GM12878 (cell line): Measurements from ENCODE around the gene LLPH. TPM values are rescaled to one million over a fixed set of nuclear protein-coding genes. Genes with fewer than 3 reads are reported as not detected.

Experiments
- ATAC-seq: fragments of 200-7000 bp; cut with Tn5 transposase; 3 replicates; pipeline ENCODE4 v1.9.1; 2020; ENCODE audit warnings: mild to moderate bottlenecking, moderate library complexity
- BruUV-seq: library from RNA; stranded (reverse); fragments of 400-500 nt; replicated peaks from 2 replicates; lab custom pipeline; 2021; lab: Mats Ljungman, UMichigan
- CTCF ChIA-PET: fragments of 300-600 bp; sonication (Branson Sonifier 250); formaldehyde crosslinking; extraction: SDS; loops from one replicate; lab custom pipeline; 2021; ENCODE audit warnings: inconsistent platforms; lab: Yijun Ruan, JAX
- POLR2A ChIA-PET: fragments of 350-600 bp; formaldehyde crosslinking; extraction: SDS; loops from one replicate; lab custom pipeline; 2021; ENCODE audit warnings: inconsistent platforms; lab: Charles Lee
- RAD21 ChIA-PET: fragments of 300-600 bp; sonication (Branson Sonifier 250); formaldehyde crosslinking; loops from one replicate; lab custom pipeline; 2023; ENCODE audit warnings: antibody characterized with exemption; ENCODE audit not compliant: unreplicated experiment; lab: Charles Lee
- SMC1A ChIA-PET: fragments of 300-600 bp; sonication (Branson Sonifier 250); formaldehyde crosslinking; loops from one replicate; lab custom pipeline; 2023; ENCODE audit not compliant: unreplicated experiment, uncharacterized antibody; lab: Charles Lee
- DNase-seq: peaks from one replicate; pipeline ENCODE4 v3.0.0-alpha.2; 2011; ENCODE audit warnings: low read depth, low spot score
- FAIRE-seq: peaks from 3 replicates; lab custom pipeline; 2011; peaks lifted over from hg19 to GRCh38; lab: Jason Lieb, UNC
- H2AFZ ChIP-seq: 2 replicates; pipeline ENCODE4 v1.6.0; 2011; ENCODE audit warnings: low read depth, low read length, control low read depth; ENCODE audit not compliant: control insufficient read depth
- H3K27ac ChIP-seq: 2 replicates; pipeline ENCODE4 v1.5.1; 2011; ENCODE audit warnings: control low read depth; ENCODE audit not compliant: control insufficient read depth, insufficient read depth
- H3K27me3 ChIP-seq, 2 experiments: replicated peaks in 1 of 2; 2 replicates each; pipeline versions ENCODE4 v1.6.0 to v1.6.1; 2011; ENCODE audit warnings: low read length in 1 of 2; ENCODE audit not compliant: control insufficient read depth in 2 of 2, insufficient read depth in 2 of 2
- H3K36me3 ChIP-seq, 2 experiments: 2 replicates each; pipeline ENCODE4 v1.5.1; 2011; ENCODE audit warnings: low read length in 1 of 2; ENCODE audit not compliant: control insufficient read depth in 2 of 2, insufficient read depth in 2 of 2
- H3K4me1 ChIP-seq: 2 replicates; pipeline ENCODE4 v1.6.1; 2011; ENCODE audit warnings: mild to moderate bottlenecking, low read length, moderate library complexity, mixed read lengths; ENCODE audit not compliant: control insufficient read depth, insufficient read depth
- H3K4me2 ChIP-seq: 2 replicates; pipeline ENCODE4 v1.6.0; 2011; ENCODE audit warnings: control low read depth; ENCODE audit not compliant: control insufficient read depth, insufficient read depth
- H3K4me3 ChIP-seq: fragments of 200-600 bp; sonication (generic); 2 replicates; pipeline ENCODE4 v1.5.1; 2016
- H3K79me2 ChIP-seq: 2 replicates; pipeline ENCODE4 v1.6.0; 2011; ENCODE audit warnings: low read length; ENCODE audit not compliant: control insufficient read depth, insufficient read depth
- H3K9ac ChIP-seq: 2 replicates; pipeline ENCODE4 v1.8.0; 2011; ENCODE audit warnings: low read length, control low read depth, mixed read lengths; ENCODE audit not compliant: control insufficient read depth, insufficient read depth
- H3K9me3 ChIP-seq: replicated peaks from 3 replicates; pipeline ENCODE4 v1.5.1; 2011; ENCODE audit warnings: mild to moderate bottlenecking, low read length; ENCODE audit not compliant: control insufficient read depth, insufficient read depth
- H4K20me1 ChIP-seq: 2 replicates; pipeline ENCODE4 v1.6.0; 2011; ENCODE audit not compliant: control insufficient read depth, insufficient read depth
- ATF3 ChIP-seq: IDR thresholded peaks from 2 replicates; pipeline ENCODE4 v1.6.1; 2011; ENCODE audit warnings: low read depth, mild to moderate bottlenecking, low read length, moderate library complexity, borderline replicate concordance; ENCODE audit errors: extremely low read depth
- BACH1 ChIP-seq: fragments of 450-650 bp; IDR thresholded peaks from 2 replicates; pipeline ENCODE4 v1.6.1; 2017; ENCODE audit warnings: mild to moderate bottlenecking, borderline replicate concordance
- KLF5 ChIP-seq: fragments of 450-650 bp; IDR thresholded peaks from 2 replicates; pipeline ENCODE4 v1.6.1; 2014; ENCODE audit warnings: mild to moderate bottlenecking; ENCODE audit not compliant: partially characterized antibody
- NR2C2 ChIP-seq: IDR thresholded peaks from 2 replicates; pipeline ENCODE4 v1.6.1; 2011; ENCODE audit warnings: borderline replicate concordance, low read depth; ENCODE audit not compliant: control insufficient read depth, insufficient read length
- RUNX3 ChIP-seq: IDR thresholded peaks from 2 replicates; pipeline ENCODE4 v1.6.1; 2012; ENCODE audit warnings: low read length, inconsistent platforms
- SMAD5 ChIP-seq: IDR thresholded peaks from 2 replicates; pipeline ENCODE4 v1.6.1; 2016; ENCODE audit warnings: antibody characterized with exemption, low read depth
- TCF3 ChIP-seq: IDR thresholded peaks from 2 replicates; pipeline ENCODE4 v1.6.1; 2012; ENCODE audit warnings: low read depth, mild to moderate bottlenecking, low read length, borderline replicate concordance; ENCODE audit not compliant: insufficient read depth
- ZNF217 ChIP-seq: fragments of 450-650 bp; IDR thresholded peaks from 2 replicates; pipeline ENCODE4 v1.6.1; 2017; ENCODE audit warnings: antibody characterized with exemption, mild to moderate bottlenecking
- WGBS: methylation state at CpG from one replicate; pipeline ENCODE4 v1.1.6; 2016; ENCODE audit warnings: low lambda C conversion rate; ENCODE audit not compliant: insufficient replicate concordance, insufficient coverage; ENCODE audit errors: missing lambda C conversion rate; 5-methylcytosine and 5-hydroxymethylcytosine counted together
- in situ Hi-C: fragments of 300-500 bp; cut with MboI; formaldehyde crosslinking; loops from 9 replicates; pipeline ENCODE4 v1.14.3; 2018; ENCODE audit warnings: mixed read lengths
- intact Hi-C: fragments of 100-400 bp; cut with micrococcal nuclease; formaldehyde crosslinking; loops from one replicate; pipeline ENCODE4 v1.14.2; 2022; ENCODE audit not compliant: unreplicated experiment
- polyA plus RNA-seq, 11 experiments: library from polyadenylated mRNA; depleted of rRNA in 4 of 11; unstranded in 6 of 11; stranded (reverse) in 5 of 11; fragments of >200 nt; fragmentation: Nextera tagmentation in 4 of 11; fragmentation: Illumina TruSeq in 1 of 11; extraction: Ambion mirVana in 4 of 11; extraction: Trizol in 1 of 11; gene quantifications; 1 replicate in 1 of 11; 2 replicates in 10 of 11; pipeline versions ENCODE4 v1.2.1 to v1.2.3, GENCODE V29; 2011 to 2016; ENCODE audit warnings: inconsistent platforms in 2 of 11, missing spikeins in 2 of 11, low read depth in 1 of 11
- total RNA-seq, 4 experiments: library from RNA; depleted of rRNA in 3 of 4; stranded (reverse); fragments of >200 nt in 3 of 4; fragmentation: Illumina TruSeq in 1 of 4; extraction: Trizol in 1 of 4; gene quantifications; 2 replicates each; pipeline versions ENCODE4 v1.2.1 to v1.2.3, GENCODE V29; 2013 to 2021
- TF ChIP-seq, protein P1 (sequence below): IDR thresholded peaks from 2 replicates; pipeline ENCODE4 v1.6.1; 2012; ENCODE audit warnings: low read depth, low read length, improper control_type of control experiment

Gene LLPH
- total and polyA plus RNA-seq, 10 of the 15 experiments (the other 5 are each of a cell fraction or from before 2014, with no cell fraction given) = 15.2 to 107 (median 70.4) TPM

GRCh38 chr12:66129934-66130266 is 650 bp downstream of the LLPH start (continued):
- no peak for TF ChIP-seq TCF3
- no peak for TF ChIP-seq ZNF217
- TF ChIP-seq NR2C2 = no peak
- no peak for TF ChIP-seq SMAD5
- TF ChIP-seq, protein P1, sequence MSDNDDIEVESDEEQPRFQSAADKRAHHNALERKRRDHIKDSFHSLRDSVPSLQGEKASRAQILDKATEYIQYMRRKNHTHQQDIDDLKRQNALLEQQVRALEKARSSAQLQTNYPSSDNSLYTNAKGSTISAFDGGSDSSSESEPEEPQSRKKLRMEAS = no peak
- TF ChIP-seq RUNX3 = no peak
- TF ChIP-seq ATF3 = no peak
- no peak for TF ChIP-seq KLF5

- Histone ChIP-seq H3K4me1 (peaks cover 9% of the 10 kb centered on the region), H3K9me3 (no peaks in the 10 kb centered on the region; the same call in 2 of the 3 replicates), H3K27ac (no peak overlapping the region), H3K4me3 (no peak overlapping the region; the same call in 1 of the 2 replicates), H2AFZ (no peak overlapping the region), H4K20me1 (no peaks in the 10 kb centered on the region), H3K36me3 (peaks cover 2 to 22% of the 10 kb centered on the region in 2 experiments), H3K4me2 (peak overlapping the region; percentile 28), H3K9ac (no peak overlapping the region), H3K79me2 (peaks cover 45% of the 10 kb centered on the region), H3K27me3 (no peaks in the 10 kb centered on the region)
- ChIA-PET CTCF (no interaction called here), SMC1A (no interaction called here), RAD21 (no interaction called here), POLR2A (no interaction called here)
- in situ Hi-C loops (no loop called here), intact Hi-C loops (no loop called here)
- no peak for TF ChIP-seq BACH1
- FAIRE-seq (no peak), ATAC-seq (no peak), DNase-seq (no peak)
- BruUV-seq = no TSS peak
- WGBS = 100% methylated on average over 1 of the region's 1 CpG
Measured at GRCh38 chr12:66127650-66128049, 2.9 kb downstream of the LLPH start.
